Measurements from ENCODE around the gene FANCD2OS. TPM values are rescaled to one million over a fixed set of nuclear protein-coding genes. Genes with fewer than 3 reads are reported as not detected.

Gene FANCD2OS
- total and polyA plus RNA-seq, 2 donors (not counting 3 experiments of a cell fraction or from before 2014, with no cell fraction given): not detected

DNA sequence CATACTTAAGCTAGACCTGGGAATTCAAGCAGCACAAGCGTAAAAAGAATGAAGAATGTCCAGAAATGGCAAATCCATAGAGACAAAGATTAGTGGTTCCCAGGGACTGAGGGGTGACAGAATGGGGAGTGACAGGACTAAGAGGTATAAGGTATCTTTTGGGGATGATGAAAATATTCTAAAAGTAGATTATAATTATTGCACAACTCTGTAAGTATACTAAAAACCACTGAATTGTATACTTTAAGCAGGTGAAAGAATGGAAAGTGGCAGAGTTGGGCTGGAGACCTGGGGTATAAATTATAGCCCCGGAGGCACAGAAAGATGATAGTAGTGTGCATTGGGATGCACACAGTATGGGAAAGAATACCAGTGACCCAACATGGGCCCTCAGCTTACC lies 13.0 kb upstream of the FANCD2OS start:
- H3K9ac ChIP-seq (replicated peaks; ENCODE audit: extremely low read depth, insufficient read depth, low read length): no peak overlapping the region
- H3K27ac ChIP-seq (ENCODE audit: insufficient read depth, low read depth, low read length): no peak overlapping the region
- peaks cover 9% of the 10 kb centered on the region for H3K4me1 ChIP-seq (ENCODE audit: control insufficient read depth, extremely low read depth, insufficient read depth, low read length)
- ChIA-PET POLR2A (no interaction called here), CTCF (no interaction called here)
- no peak overlapping the region for H2AFZ ChIP-seq (ENCODE audit: low read depth, low read length)
- intact Hi-C loops (cut with micrococcal nuclease): no loop called here
- TF ChIP-seq MAX (IDR thresholded peaks at IDR 0.05; ENCODE audit: insufficient read depth, insufficient read length): no peak
- TF ChIP-seq POLR2A (IDR thresholded peaks at IDR 0.05; ENCODE audit: low read depth, low read length): no peak
- TF ChIP-seq JUN (IDR thresholded peaks at IDR 0.05; ENCODE audit: borderline replicate concordance, insufficient read depth, insufficient read length, low read depth): no peak
- no peak for TF ChIP-seq GATA2 (IDR thresholded peaks at IDR 0.05; ENCODE audit: insufficient read depth, insufficient read length, low read depth, low read length)
- no peak for TF ChIP-seq MYC (IDR thresholded peaks at IDR 0.05; ENCODE audit: low read depth, low read length)
- TF ChIP-seq EZH2 (IDR thresholded peaks at IDR 0.05; ENCODE audit: borderline replicate concordance, low read depth, low read length, severe bottlenecking): no peak
- no peak for TF ChIP-seq CTCF (IDR thresholded peaks at IDR 0.05; ENCODE audit: extremely low read depth in 1 of 2, insufficient read depth in 1 of 2, low read depth in 1 of 2, low read length in 2 of 2)
- no peak for TF ChIP-seq POLR2AphosphoS5 (IDR thresholded peaks at IDR 0.05; ENCODE audit: insufficient read depth, low read depth, low read length)
- TF ChIP-seq FOS (IDR thresholded peaks at IDR 0.05; ENCODE audit: borderline replicate concordance, insufficient read depth, low read length): no peak
- H3K4me3 ChIP-seq (replicated peaks in 1 of 3; ENCODE audit: insufficient read depth in 1 of 3, low read depth in 1 of 3, low read length in 3 of 3): no peak overlapping the region
- no peak for FAIRE-seq
- DNase-seq (ENCODE audit: low read depth, low spot score): no peak
- BruUV-seq (replicated peaks): no TSS peak
- H3K79me2 ChIP-seq (ENCODE audit: control insufficient read depth, insufficient read depth, low read length): peaks cover 74% of the 10 kb centered on the region
- no peak overlapping the region for H3K4me2 ChIP-seq (ENCODE audit: insufficient read depth, low read length)
- H3K9me3 ChIP-seq (replicated peaks; ENCODE audit: control insufficient read depth, insufficient read depth, low read length): no peaks in the 10 kb centered on the region
- no peaks in the 10 kb centered on the region for H3K27me3 ChIP-seq (ENCODE audit: control insufficient read depth in 2 of 2, insufficient read depth in 2 of 2, low read length in 2 of 2)
- H3K9me1 ChIP-seq (replicated peaks; ENCODE audit: control insufficient read depth, extremely low read depth, insufficient read depth, low read length): no peaks in the 10 kb centered on the region
- peaks cover 4 to 8% of the 10 kb centered on the region in 2 experiments for H3K36me3 ChIP-seq (ENCODE audit: control insufficient read depth in 2 of 2, extremely low read depth in 1 of 2, insufficient read depth in 2 of 2, low read length in 2 of 2)
- peaks cover 3% of the 10 kb centered on the region for H4K20me1 ChIP-seq (replicated peaks; ENCODE audit: control insufficient read depth, extremely low read depth, insufficient read depth, low read length)
- dilution Hi-C loops (cut with MboI; ENCODE audit: extremely low pct_ligation_motif_present, low sequenced_read_pairs): no loop called here
